Ovary (tissue), 3 donors: ENCODE measurements around the gene BBS1.

Source experiments
- CTCF ChIP-seq, 3 donors: fragments of 450-650 bp in 2 of 3; fragments of 200-600 bp in 1 of 3; IDR thresholded peaks; one replicate each; pipeline versions ENCODE4 v1.5.1 to v1.8.0; 2016 to 2022; ENCODE audit warnings: antibody characterized with exemption in 3 of 3, mild to moderate bottlenecking in 1 of 3
- EP300 ChIP-seq: sonication (generic); formaldehyde crosslinking; IDR thresholded peaks from one replicate; pipeline ENCODE4 v1.6.1; 2017; ENCODE audit warnings: antibody characterized with exemption
- POLR2A ChIP-seq: fragments of 450-650 bp; IDR thresholded peaks from one replicate; pipeline ENCODE4 v1.6.1; 2017; ENCODE audit warnings: antibody characterized with exemption, mild to moderate bottlenecking, moderate library complexity
- donor health status: DM: no; HTN: no; CAD: no.

- TF ChIP-seq CTCF (IDR thresholded peaks at IDR 0.05): no peak
- no peak for TF ChIP-seq POLR2A
- TF ChIP-seq EP300: no peak
These were observed 29.4 kb downstream of the BBS1 start for GRCh38 chr11:66539870-66540213.
